Activated CD4-positive, alpha-beta T cell treated with anti-CD3 and anti-CD28 coated beads, Interleukin-2, amount 50 U/mL, for 48 hours (primary cell): ENCODE results near the gene VWA1.
"Not testable (repeated sequence)": the region's sequence is repeated elsewhere in the genome, so short reads cannot be mapped to it uniquely, and the experiment has no call there.

Experiments used
- DNase-seq, 2 experiments: peaks; one replicate each; pipeline ENCODE4 v3.0.0-alpha.2; 2020

The VWA1 gene

GRCh38 chr1:1425426-1425752 is 10.1 kb upstream of the VWA1 start:
- DNase-seq, result no peak

- DNase-seq, result no peak
These were observed 9.6 kb upstream of the VWA1 start for GRCh38 chr1:1425753-1426495.

- DNase-seq, result no peak
These were observed 8.9 kb upstream of the VWA1 start for GRCh38 chr1:1426496-1427105.

DNA sequence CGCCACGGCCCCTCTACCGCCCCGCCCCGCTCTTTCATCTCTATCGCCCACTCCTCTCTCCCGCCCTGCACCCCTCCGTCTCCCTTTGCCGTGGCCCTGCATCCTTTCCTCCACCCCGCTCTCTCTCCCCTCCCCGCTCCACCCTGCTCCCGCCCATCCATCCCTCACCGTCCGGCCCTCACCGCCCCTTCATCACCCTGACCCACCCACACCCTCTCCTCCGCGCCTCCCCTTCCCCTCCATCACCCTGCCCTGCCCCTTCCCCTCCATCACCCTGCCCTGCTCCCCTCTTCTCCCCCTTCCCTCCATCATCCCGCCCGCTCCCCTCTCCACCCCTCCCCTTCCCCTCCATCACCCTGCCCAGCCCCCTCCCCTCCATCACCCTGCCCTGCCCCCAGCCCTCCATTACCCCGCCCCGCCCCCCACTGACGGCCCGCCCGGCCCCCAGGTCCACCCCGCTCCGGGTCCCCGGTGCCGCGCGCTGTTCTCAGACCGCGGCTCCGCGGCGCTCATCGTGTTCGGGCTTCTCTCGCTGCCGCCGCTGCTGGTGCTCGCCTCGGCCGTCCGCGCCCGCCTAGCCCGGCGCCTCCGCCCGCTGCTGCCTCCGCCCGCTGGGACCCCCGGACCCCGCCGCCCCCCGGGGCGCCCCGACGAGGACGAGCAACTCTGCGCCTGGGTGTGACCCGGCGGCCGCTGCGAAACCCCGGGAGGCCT is 8.2 kb upstream of the VWA1 start:
- no peak for DNase-seq

GRCh38 chr1:1427820-1428148 is 7.7 kb upstream of the VWA1 start:
- DNase-seq, result no peak

DNA sequence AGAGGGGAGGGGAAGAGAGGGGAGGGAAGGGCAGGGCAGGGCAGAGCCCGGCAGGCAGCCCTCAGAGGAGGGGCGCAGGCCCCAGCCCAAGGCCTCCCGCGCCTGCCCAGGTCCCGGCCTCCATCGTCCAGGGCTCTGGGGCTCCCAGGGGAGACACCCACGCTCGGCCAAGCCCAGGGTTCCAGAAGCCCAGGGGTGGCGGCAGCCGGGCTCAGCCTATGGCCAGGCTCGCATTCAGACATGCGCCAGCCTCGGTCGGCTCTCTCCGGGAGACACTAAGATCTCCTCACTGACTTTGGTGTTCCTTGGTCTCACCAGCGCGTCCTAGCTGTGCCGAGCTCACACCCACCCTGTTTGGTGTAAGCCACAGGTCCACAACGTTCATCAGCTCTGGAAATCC is 7.3 kb upstream of the VWA1 start:
- DNase-seq, result no peak

GRCh38 chr1:1428967-1429366 is 6.5 kb upstream of the VWA1 start:
- not testable (repeated sequence) for DNase-seq

DNA sequence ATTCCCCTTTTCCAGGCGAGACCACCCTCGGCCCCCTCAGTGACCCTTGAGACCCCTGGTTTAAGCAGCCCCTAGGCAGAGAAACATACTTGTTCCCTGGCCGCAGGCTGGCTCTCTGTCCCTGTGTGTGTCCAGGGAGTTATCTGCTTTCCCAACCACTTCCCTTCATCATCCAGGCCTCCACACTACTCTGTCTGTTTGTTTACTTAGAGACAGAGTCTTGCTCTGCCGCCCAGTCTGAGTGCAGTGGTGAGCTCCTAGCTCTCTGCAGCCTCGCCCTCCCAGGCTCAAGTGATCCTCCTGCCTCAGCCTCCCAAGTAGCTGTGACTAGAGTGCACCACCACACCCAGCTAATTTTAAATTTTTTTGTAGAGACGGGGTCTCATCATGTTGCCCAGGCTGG is 5.8 kb upstream of the VWA1 start:
- DNase-seq, result no peak

- DNase-seq, result no peak
These were observed 5.1 kb upstream of the VWA1 start for GRCh38 chr1:1430114-1430982.

DNA sequence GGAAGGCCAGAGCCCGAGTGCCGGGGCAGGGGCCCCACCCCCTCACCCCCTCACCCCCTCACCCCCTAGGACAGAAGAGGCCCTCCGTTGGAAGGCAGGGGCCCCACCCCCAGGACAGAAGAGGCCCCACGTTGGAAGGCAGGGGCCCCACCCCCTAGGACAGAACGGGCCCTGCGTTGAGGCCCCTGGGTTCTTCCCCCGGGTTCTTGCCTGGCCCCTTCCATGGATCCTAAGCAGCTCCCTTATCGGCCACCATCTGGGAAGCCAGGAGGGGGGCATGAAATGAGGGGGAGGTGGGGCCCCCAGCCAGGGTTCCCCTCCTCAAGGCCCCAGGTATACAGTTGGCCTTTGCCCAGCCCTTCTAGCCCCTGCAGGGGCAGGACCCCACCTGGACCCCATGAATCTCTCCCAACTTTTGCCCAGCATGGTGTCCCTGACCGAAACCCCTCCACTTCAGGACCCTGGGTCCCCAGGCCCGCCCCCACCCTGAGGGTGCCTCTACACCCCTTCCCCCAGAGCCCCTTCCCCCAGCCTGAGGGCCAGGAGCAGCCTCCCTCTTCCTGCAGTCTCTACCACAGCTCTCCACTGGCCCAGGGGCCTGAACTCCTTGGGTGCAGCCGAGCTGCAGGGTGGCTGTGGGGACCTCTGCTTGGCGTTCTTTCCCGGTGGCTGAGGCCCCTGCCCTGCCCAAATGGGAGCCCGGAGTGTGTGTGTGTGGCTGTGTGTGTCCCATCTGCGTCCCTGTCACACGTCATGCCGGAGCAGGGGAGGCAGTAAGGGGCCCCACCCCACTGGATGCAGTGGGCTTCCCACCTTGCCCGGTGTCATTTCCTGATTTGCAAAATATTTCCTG is 4.3 kb upstream of the VWA1 start:
- DNase-seq, result no peak

DNA sequence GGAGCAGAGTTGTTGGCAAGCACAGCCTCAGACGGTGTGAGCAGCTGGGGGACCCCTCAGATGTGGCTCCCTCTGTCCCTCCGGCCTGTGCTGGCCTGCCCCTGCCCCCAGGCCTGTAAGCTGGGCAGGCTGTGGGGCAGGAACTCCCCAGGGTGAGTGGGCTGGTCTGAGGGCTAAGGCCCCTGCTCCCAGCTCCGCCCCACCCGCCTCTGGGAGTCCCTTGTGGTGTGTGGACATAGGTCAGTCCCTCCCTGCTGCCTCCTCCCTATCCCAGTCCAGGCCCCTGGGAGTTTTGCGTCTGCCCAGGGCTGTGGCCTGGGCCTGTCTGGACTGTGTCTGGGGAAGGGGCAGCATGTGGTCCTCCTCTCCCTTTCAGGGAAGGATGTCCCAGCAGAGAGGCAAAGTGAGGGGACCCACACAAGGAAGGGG is 3.6 kb upstream of the VWA1 start:
- no peak for DNase-seq

- no peak for DNase-seq
These were observed 3.1 kb upstream of the VWA1 start for GRCh38 chr1:1432274-1432950.

GRCh38 chr1:1432951-1433803 is 2.3 kb upstream of the VWA1 start:
- DNase-seq, result peak in 1 of 2 experiments; percentile 31

DNA sequence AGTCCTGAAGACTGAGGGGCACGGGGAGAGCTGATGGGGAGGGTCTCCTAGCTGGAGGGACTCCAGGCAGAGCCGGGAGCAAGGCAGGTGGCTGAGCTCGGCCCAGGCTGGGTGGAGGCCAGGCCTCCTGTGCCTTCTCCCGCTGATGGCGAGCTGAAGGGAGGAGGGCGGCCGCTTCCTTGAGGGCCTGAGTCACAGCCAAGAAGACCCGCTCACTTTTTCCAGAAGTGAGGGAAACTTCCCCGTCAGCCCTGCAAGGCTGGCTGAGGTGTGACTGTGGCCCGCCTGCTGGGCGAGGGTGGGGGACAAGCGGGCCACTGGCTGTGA is 1.7 kb upstream of the VWA1 start:
- peak; percentile 69 to 76 for DNase-seq

DNA sequence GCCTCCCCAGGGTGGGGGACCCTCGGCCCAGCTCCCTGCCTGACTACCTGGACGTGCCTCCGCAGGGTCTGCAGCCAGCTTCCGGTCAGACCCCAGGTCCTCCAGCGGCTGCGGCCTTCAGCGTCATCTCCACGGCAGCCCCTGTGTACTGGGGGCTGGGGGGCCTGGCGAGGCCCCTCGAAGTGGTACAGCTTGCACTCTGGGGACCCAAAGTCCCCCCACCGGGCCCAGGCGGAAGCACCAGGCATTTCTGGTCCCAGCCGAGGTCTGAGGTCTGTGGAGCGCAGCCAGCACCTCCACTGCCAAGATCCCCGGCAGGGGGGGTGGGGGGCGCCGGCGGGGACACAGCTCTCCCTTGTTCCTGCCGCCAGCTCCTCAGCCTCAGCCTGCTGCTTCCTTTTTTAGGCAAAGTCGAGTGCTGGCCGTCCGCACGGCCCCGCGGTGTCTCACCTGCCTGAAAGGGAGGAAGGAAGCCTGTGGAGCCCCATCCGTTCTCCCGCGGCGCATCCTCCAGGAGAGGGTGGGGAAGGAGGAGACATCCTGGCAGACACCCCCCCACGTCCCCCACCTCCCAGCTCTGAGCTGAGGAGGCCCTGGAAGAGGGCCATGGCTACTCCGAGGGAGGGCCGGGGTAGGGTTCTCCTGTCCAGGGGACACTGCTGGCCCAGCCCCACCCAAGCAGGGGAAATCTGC is 1.2 kb upstream of the VWA1 start:
- peak; percentile 25 to 32 for DNase-seq

DNA sequence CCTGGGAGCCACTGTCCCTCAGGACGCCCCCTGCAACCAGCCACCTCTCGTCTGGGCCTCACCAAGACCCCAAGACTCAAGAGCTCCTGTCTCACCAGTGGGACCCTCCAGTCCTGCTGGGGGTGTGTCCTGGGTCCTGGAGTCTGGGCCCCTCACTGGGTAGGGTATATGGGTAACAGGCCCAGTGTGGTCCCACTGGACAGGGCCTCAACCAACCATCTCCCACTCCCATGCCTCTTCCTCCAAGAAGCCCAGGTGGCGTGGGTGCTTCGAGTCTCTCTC is 725 bp upstream of the VWA1 start:
- no peak for DNase-seq

- no peak for DNase-seq
These were observed 580 bp downstream of the VWA1 start for GRCh38 chr1:1435911-1436629.

DNA sequence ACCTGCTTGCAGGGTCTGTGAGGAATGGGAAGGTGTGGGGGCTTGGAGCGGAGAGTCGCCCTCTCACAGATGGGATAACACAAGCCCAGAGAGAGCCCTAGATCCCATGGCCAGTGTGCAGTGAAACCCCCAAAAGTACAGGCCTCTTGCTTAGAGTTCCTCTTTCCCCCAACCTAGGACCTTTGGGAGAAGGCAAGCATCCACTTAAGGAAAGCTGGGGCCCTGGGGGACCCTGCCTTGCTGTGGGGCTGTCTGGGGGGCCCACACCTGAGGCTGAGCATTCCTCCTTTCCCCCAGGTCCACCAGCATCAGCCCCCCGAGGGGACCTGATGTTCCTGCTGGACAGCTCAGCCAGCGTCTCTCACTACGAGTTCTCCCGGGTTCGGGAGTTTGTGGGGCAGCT is 1.1 kb downstream of the VWA1 start:
- no peak for DNase-seq

DNA sequence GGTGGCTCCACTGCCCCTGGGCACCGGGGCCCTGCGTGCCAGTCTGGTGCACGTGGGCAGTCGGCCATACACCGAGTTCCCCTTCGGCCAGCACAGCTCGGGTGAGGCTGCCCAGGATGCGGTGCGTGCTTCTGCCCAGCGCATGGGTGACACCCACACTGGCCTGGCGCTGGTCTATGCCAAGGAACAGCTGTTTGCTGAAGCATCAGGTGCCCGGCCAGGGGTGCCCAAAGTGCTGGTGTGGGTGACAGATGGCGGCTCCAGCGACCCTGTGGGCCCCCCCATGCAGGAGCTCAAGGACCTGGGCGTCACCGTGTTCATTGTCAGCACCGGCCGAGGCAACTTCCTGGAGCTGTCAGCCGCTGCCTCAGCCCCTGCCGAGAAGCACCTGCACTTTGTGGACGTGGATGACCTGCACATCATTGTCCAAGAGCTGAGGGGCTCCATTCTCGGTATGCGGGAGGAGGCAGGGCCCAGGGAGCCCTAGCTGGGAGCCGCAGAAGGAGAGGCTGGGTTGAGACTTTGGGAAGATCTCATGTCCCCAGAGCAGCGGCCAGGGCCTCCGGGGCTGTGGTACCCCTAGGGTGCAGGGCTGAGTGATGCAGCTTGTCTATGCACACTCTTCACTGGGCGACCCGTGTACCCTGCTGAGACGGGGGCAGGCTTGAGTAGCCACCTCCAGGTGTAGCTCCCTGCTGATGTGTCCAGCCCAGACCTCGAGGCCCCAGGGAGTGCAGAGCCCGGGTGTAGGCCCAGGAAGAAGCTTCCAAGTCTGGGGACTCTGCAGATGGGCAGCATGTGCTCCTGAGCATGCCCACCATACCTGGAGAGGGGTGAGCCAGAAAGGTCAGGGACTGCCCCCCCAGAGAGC is 1.8 kb downstream of the VWA1 start:
- no peak for DNase-seq
